OCI-LY1 (cell line): ENCODE data around the gene PTPRU.

ENCODE experiments used
- EZH2 ChIP-seq: fragments of 200-600 bp; sonication (generic), shearing (Covaris generic); IDR thresholded peaks from 2 replicates; pipeline ENCODE4 v1.8.0; 2017; ENCODE audit warnings: borderline replicate concordance, mixed run types, mild to moderate bottlenecking, antibody characterized with exemption, low read length, moderate library complexity, mixed read lengths
- TF ChIP-seq, protein P1 (sequence below): fragments of 200-600 bp; sonication (generic), shearing (Covaris generic); IDR thresholded peaks from 2 replicates; pipeline ENCODE4 v1.5.1; 2017; ENCODE audit warnings: mild to moderate bottlenecking, antibody characterized with exemption, low read length, moderate library complexity, mixed read lengths

DNA sequence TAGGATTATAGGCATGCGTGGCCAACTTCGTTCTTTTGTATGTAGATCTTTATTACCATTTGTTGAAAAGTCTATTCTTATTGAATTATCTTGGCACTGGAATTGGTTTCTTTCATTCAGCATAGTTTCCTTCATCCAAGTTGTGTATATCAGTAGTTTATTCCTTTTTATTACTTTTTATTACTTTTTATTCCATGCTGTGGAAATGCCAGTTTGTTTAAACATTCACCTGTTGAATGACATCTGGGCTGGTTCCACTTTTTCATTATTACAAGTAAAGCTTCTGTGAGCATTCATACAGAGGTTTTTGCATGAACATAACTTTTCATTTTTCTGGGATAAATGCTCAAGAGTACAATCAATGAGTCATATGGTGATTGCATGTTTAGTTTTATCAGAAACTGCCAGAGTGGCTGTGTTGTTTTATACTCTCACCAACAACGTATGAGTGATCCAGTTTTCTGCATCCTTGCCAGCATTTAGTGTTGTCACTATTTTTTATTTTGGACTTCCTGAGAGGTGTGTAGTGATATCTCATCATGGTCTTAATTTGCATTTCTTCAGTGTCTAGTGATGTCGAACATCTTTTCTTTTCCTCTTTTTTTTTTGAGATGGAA is 28.6 kb downstream of the PTPRU start:
- TF ChIP-seq, protein P1, sequence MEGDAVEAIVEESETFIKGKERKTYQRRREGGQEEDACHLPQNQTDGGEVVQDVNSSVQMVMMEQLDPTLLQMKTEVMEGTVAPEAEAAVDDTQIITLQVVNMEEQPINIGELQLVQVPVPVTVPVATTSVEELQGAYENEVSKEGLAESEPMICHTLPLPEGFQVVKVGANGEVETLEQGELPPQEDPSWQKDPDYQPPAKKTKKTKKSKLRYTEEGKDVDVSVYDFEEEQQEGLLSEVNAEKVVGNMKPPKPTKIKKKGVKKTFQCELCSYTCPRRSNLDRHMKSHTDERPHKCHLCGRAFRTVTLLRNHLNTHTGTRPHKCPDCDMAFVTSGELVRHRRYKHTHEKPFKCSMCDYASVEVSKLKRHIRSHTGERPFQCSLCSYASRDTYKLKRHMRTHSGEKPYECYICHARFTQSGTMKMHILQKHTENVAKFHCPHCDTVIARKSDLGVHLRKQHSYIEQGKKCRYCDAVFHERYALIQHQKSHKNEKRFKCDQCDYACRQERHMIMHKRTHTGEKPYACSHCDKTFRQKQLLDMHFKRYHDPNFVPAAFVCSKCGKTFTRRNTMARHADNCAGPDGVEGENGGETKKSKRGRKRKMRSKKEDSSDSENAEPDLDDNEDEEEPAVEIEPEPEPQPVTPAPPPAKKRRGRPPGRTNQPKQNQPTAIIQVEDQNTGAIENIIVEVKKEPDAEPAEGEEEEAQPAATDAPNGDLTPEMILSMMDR, result no peak
- no peak for TF ChIP-seq EZH2
